Hepatocyte (in vitro differentiated cells): ENCODE measurements around the gene ICE1.

ENCODE experiments used
- EZH2 ChIP-seq: fragments of 200-600 bp; sonication (generic); IDR thresholded peaks from 2 replicates; pipeline ENCODE4 v1.6.1; 2016; ENCODE audit warnings: antibody characterized with exemption, mild to moderate bottlenecking, borderline replicate concordance
- EZH2phosphoT487 ChIP-seq: fragments of 200-600 bp; sonication (generic); IDR thresholded peaks from one replicate; pipeline ENCODE4 v1.6.1; 2018; ENCODE audit warnings: antibody characterized with exemption, mild to moderate bottlenecking, low read depth, moderate library complexity; ENCODE audit not compliant: unreplicated experiment, severe bottlenecking
- TF ChIP-seq, protein P1 (sequence below): fragments of 200-600 bp; sonication (generic); IDR thresholded peaks from 2 replicates; pipeline ENCODE4 v1.5.1; 2016; ENCODE audit warnings: antibody characterized with exemption, mild to moderate bottlenecking; ENCODE audit not compliant: poor library complexity

DNA sequence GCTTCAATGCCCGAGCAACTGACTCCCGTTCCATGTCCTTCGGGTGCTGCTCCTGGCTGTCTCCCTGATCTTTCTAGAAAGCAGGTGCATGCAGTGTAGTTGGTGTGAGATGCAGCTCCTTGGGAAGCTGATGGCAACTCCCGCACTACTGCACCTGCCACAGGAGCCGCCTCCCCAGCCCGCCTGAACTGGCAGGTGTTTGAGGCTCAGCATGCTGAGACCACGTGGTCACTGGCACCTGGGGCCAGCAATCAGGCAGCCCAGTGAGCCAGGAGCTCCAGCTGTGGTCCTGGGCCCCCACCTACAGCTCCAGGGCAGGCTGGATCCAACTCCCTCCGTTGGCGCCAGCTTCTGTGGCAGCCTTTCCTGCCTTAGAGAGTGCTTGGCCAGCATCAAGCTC lies 111.5 kb downstream of the ICE1 start:
- TF ChIP-seq, protein P1, sequence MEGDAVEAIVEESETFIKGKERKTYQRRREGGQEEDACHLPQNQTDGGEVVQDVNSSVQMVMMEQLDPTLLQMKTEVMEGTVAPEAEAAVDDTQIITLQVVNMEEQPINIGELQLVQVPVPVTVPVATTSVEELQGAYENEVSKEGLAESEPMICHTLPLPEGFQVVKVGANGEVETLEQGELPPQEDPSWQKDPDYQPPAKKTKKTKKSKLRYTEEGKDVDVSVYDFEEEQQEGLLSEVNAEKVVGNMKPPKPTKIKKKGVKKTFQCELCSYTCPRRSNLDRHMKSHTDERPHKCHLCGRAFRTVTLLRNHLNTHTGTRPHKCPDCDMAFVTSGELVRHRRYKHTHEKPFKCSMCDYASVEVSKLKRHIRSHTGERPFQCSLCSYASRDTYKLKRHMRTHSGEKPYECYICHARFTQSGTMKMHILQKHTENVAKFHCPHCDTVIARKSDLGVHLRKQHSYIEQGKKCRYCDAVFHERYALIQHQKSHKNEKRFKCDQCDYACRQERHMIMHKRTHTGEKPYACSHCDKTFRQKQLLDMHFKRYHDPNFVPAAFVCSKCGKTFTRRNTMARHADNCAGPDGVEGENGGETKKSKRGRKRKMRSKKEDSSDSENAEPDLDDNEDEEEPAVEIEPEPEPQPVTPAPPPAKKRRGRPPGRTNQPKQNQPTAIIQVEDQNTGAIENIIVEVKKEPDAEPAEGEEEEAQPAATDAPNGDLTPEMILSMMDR = no peak
- TF ChIP-seq EZH2phosphoT487 (no peak), EZH2 (no peak)
